NB4 (cell line): Measurements from ENCODE around the gene OR52N5.

ENCODE experiments used
- CTCF ChIP-seq: IDR thresholded peaks from one replicate; pipeline ENCODE4 v1.5.1; 2012; ENCODE audit warnings: low read depth, low read length
- MAX ChIP-seq: IDR thresholded peaks from 2 replicates; pipeline ENCODE4 v1.6.1; 2011; ENCODE audit warnings: low read depth, low read length
- MYC ChIP-seq: IDR thresholded peaks from 2 replicates; pipeline ENCODE4 v1.6.1; 2011; ENCODE audit warnings: low read depth, low read length
- POLR2A ChIP-seq: IDR thresholded peaks from 2 replicates; pipeline ENCODE4 v1.6.1; 2011; ENCODE audit warnings: mild to moderate bottlenecking; ENCODE audit not compliant: insufficient read length; ENCODE audit errors: extremely low read depth

DNA sequence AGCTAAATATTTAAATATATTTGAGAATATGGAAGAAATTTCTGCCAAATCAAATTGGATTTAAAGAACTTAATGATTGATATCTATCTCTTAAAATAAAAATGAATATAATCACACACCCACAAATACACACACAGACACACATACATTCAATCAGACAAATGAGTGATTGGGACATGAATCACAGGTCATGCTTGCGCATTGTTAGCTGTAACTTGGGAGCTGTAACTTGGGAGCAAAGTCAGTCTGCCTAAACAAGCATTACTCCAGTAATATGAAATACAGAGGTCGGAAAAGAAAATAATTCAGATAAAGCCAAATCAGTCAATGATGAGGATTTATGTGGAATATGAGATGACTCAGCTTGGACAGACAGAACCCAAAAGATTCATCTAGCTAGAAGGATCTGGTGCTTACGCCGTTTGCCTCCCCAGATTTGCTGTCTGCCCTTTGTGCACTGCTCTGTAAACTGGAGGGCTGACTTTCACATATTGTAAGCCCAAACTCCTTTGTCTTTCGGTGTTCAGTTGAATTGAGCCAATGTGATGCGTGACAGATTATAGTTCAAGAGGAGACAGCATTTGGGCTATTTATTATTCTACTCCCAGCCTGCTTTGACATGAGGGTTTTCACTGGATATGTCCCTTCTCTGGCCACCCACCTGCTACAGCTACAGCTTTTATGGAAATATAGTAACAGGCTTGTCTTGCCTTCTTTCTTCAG lies 45.3 kb downstream of the OR52N5 start:
- TF ChIP-seq CTCF (no peak), POLR2A (no peak), MYC (no peak), MAX (no peak)
